ENCODE measurements around the gene SPDYC.
"Not testable (repeated sequence)": the region's sequence is repeated elsewhere in the genome, so short reads cannot be mapped to it uniquely, and the experiment has no call there.

The SPDYC gene

GRCh38 chr11:65174571-65175010 lies 4.6 kb downstream of the SPDYC start:
- DNase-seq: not testable (repeated sequence)

- DNase-seq: peak; percentile 71
Observed at GRCh38 chr11:65180877-65181568, 11.0 kb downstream of the SPDYC start.

- peak; percentile 75 for DNase-seq
Observed at GRCh38 chr11:65181569-65182257, 11.7 kb downstream of the SPDYC start, which contains the start of gene CAPN1. Gene CAPN1, plus strand, starts transcription at chr11:65181928. Its CDS starts 774 bp downstream, at chr11:65182702.

- no peak for DNase-seq
Observed at GRCh38 chr11:65182258-65183170, 12.5 kb downstream of the SPDYC start.

- DNase-seq: no peak
Observed at GRCh38 chr11:65183201-65183891, 13.3 kb downstream of the SPDYC start.

- DNase-seq: no peak
Observed at GRCh38 chr11:65184146-65184545, 14.1 kb downstream of the SPDYC start.

- no peak for DNase-seq
Observed at GRCh38 chr11:65185171-65185570, 15.1 kb downstream of the SPDYC start.

- no peak for DNase-seq
Observed at GRCh38 chr11:65185869-65186341, 15.9 kb downstream of the SPDYC start.

GRCh38 chr11:65186701-65187100 lies 16.7 kb downstream of the SPDYC start:
- DNase-seq: no peak

GRCh38 chr11:65187146-65187675 lies 17.2 kb downstream of the SPDYC start:
- DNase-seq: no peak

- DNase-seq: no peak
Observed at GRCh38 chr11:65187971-65188461, 18.0 kb downstream of the SPDYC start.

- DNase-seq: no peak
Observed at GRCh38 chr11:65188486-65188885, 18.5 kb downstream of the SPDYC start.

GRCh38 chr11:65189191-65189590 lies 19.2 kb downstream of the SPDYC start:
- DNase-seq: no peak

- no peak for DNase-seq
Observed at GRCh38 chr11:65194564-65194963, 24.5 kb downstream of the SPDYC start.

GRCh38 chr11:65204143-65204542 lies 34.1 kb downstream of the SPDYC start:
- DNase-seq: no peak

- peak; percentile 50 for DNase-seq
Observed at GRCh38 chr11:65204646-65205601, 34.9 kb downstream of the SPDYC start.

- DNase-seq: no peak
Observed at GRCh38 chr11:65205602-65205967, 35.6 kb downstream of the SPDYC start.

GRCh38 chr11:65206441-65206841 lies 36.4 kb downstream of the SPDYC start:
- DNase-seq: no peak

GRCh38 chr11:65206901-65207300 lies 36.9 kb downstream of the SPDYC start:
- no peak for DNase-seq

GRCh38 chr11:65207918-65208784 lies 38.1 kb downstream of the SPDYC start:
- DNase-seq: no peak

Measured in suppressor macrophage treated with lipopolysaccharide for 4 hours (primary cell).